ENCODE data around the gene GNLY.

GRCh38 chr2:85720533-85720932 lies 26.4 kb downstream of the GNLY start:
- no peak for TF ChIP-seq ZNF274 (IDR thresholded peaks at IDR 0.05; ENCODE audit: low read depth, low read length)
- no peak for TF ChIP-seq YY1 (IDR thresholded peaks at IDR 0.05; ENCODE audit: insufficient read depth, insufficient read length)
- no peak for TF ChIP-seq SUZ12 (IDR thresholded peaks at IDR 0.05; ENCODE audit: extremely low read depth, insufficient read depth, insufficient read length)

All from NT2/D1 (cell line).